ENCODE data around the gene OPTC. TPM values are rescaled to one million over a fixed set of nuclear protein-coding genes. Genes with fewer than 3 reads are reported as not detected.

Gene OPTC
- polyA plus RNA-seq, 3 donors from 2014 or later, result not detected

GRCh38 chr1:203528976-203529835 lies 35.3 kb downstream of the OPTC start:
- Mint-ChIP-seq H3K9me3 (no peaks in the 10 kb centered on the region), H3K27me3 (ENCODE audit: low read depth in 3 of 3) (peaks cover 0 to 2% (median 2%) of the 10 kb centered on the region in 3 donors), H3K27ac (no peak overlapping the region), H3K36me3 (no peaks in the 10 kb centered on the region), H3K4me1 (no peaks in the 10 kb centered on the region), H3K4me3 (no peak overlapping the region)
- DNase-seq, result no peak

- no peaks in the 10 kb centered on the region for H3K4me1 Mint-ChIP-seq
- H3K4me3 Mint-ChIP-seq, result no peak overlapping the region
- peaks cover 0 to 5% (median 0%) of the 10 kb centered on the region in 3 donors for H3K27me3 Mint-ChIP-seq (ENCODE audit: low read depth in 3 of 3)
- H3K36me3 Mint-ChIP-seq, result no peaks in the 10 kb centered on the region
- H3K27ac Mint-ChIP-seq, result no peak overlapping the region
- H3K9me3 Mint-ChIP-seq, result no peaks in the 10 kb centered on the region
- no peak for DNase-seq
Observed at GRCh38 chr1:203531063-203531462, 37.1 kb downstream of the OPTC start.

- H3K27me3 Mint-ChIP-seq (ENCODE audit: low read depth in 3 of 3), result peaks cover 0 to 3% (median 0%) of the 10 kb centered on the region in 3 donors
- no peaks in the 10 kb centered on the region for H3K9me3 Mint-ChIP-seq
- DNase-seq, result no peak
- peaks cover 0 to 22% of the 10 kb centered on the region in 2 donors for H3K4me1 Mint-ChIP-seq
- H3K27ac Mint-ChIP-seq, result no peak overlapping the region
- no peaks in the 10 kb centered on the region for H3K36me3 Mint-ChIP-seq
- no peak overlapping the region for H3K4me3 Mint-ChIP-seq
Observed at GRCh38 chr1:203534012-203534411, 40.1 kb downstream of the OPTC start.

- H3K4me3 Mint-ChIP-seq, result no peak overlapping the region
- no peak for DNase-seq
- H3K36me3 Mint-ChIP-seq, result no peaks in the 10 kb centered on the region
- no peaks in the 10 kb centered on the region for H3K9me3 Mint-ChIP-seq
- H3K4me1 Mint-ChIP-seq, result peaks cover 0 to 22% of the 10 kb centered on the region in 2 donors
- peaks cover 0 to 3% (median 0%) of the 10 kb centered on the region in 3 donors for H3K27me3 Mint-ChIP-seq (ENCODE audit: low read depth in 3 of 3)
- H3K27ac Mint-ChIP-seq, result no peak overlapping the region
Observed at GRCh38 chr1:203534526-203534925, 40.6 kb downstream of the OPTC start.

GRCh38 chr1:203536575-203536974 lies 42.6 kb downstream of the OPTC start:
- Mint-ChIP-seq H3K9me3 (no peaks in the 10 kb centered on the region), H3K4me3 (no peak overlapping the region), H3K27ac (peak overlapping the region in 2 of 6 donors; percentile 86 to 91), H3K4me1 (peaks cover 0 to 22% of the 10 kb centered on the region in 2 donors), H3K36me3 (no peaks in the 10 kb centered on the region), H3K27me3 (ENCODE audit: low read depth in 3 of 3) (peaks cover 0 to 3% (median 0%) of the 10 kb centered on the region in 3 donors)
- no peak for DNase-seq

- DNase-seq, result no peak
- Mint-ChIP-seq H3K4me1 (peaks cover 0 to 22% of the 10 kb centered on the region in 2 donors), H3K4me3 (peak overlapping the region in 1 of 5 donors; percentile 35), H3K27ac (peak overlapping the region in 4 of 6 donors; percentile 65 to 93 (median 88)), H3K9me3 (no peaks in the 10 kb centered on the region), H3K27me3 (ENCODE audit: low read depth in 3 of 3) (peaks cover 0 to 3% (median 0%) of the 10 kb centered on the region in 3 donors), H3K36me3 (no peaks in the 10 kb centered on the region)
Observed at GRCh38 chr1:203536980-203537455, 43.1 kb downstream of the OPTC start.

GRCh38 chr1:203537806-203538464 lies 44.0 kb downstream of the OPTC start:
- peak overlapping the region in 3 of 5 donors; percentile 22 to 73 (median 69) for H3K4me3 Mint-ChIP-seq

GRCh38 chr1:203538726-203539125 lies 44.8 kb downstream of the OPTC start:
- Mint-ChIP-seq H3K27ac (peak overlapping the region in 4 of 6 donors; percentile 86 to 93 (median 90)), H3K9me3 (no peaks in the 10 kb centered on the region)

More at GRCh38 chr1:203537806-203538464, 44.0 kb downstream of the OPTC start:
- Mint-ChIP-seq H3K27ac (peak overlapping the region in 4 of 6 donors; percentile 86 to 93 (median 90)), H3K36me3 (no peaks in the 10 kb centered on the region), H3K9me3 (no peaks in the 10 kb centered on the region), H3K4me1 (peaks cover 0 to 22% of the 10 kb centered on the region in 2 donors), H3K27me3 (ENCODE audit: low read depth in 3 of 3) (peaks cover 0 to 3% (median 0%) of the 10 kb centered on the region in 3 donors)
- peak; percentile 24 to 79 (median 65) for DNase-seq

GRCh38 chr1:203539831-203540546 lies 46.0 kb downstream of the OPTC start:
- H3K27me3 Mint-ChIP-seq (ENCODE audit: low read depth in 3 of 3), result no peaks in the 10 kb centered on the region
- no peak overlapping the region for H3K4me3 Mint-ChIP-seq
- no peaks in the 10 kb centered on the region for H3K9me3 Mint-ChIP-seq
- no peaks in the 10 kb centered on the region for H3K36me3 Mint-ChIP-seq
- no peak for DNase-seq
- peaks cover 0 to 22% of the 10 kb centered on the region in 2 donors for H3K4me1 Mint-ChIP-seq
- H3K27ac Mint-ChIP-seq, result no peak overlapping the region

More at GRCh38 chr1:203538726-203539125, 44.8 kb downstream of the OPTC start:
- Mint-ChIP-seq H3K27me3 (ENCODE audit: low read depth in 3 of 3) (peaks cover 0 to 3% (median 0%) of the 10 kb centered on the region in 3 donors), H3K36me3 (no peaks in the 10 kb centered on the region), H3K4me1 (peaks cover 0 to 22% of the 10 kb centered on the region in 2 donors), H3K4me3 (peak overlapping the region in 2 of 5 donors; percentile 69 to 73)
- DNase-seq, result no peak

GRCh38 chr1:203544485-203544884 lies 50.5 kb downstream of the OPTC start:
- Mint-ChIP-seq H3K36me3 (no peaks in the 10 kb centered on the region), H3K27me3 (ENCODE audit: low read depth in 3 of 3) (peaks cover 0 to 5% (median 0%) of the 10 kb centered on the region in 3 donors), H3K27ac (no peak overlapping the region)

GRCh38 chr1:203544978-203545816 lies 51.2 kb downstream of the OPTC start:
- DNase-seq, result no peak
- H3K36me3 Mint-ChIP-seq, result no peaks in the 10 kb centered on the region
- H3K9me3 Mint-ChIP-seq, result no peaks in the 10 kb centered on the region
- H3K4me1 Mint-ChIP-seq, result peaks cover 0 to 3% of the 10 kb centered on the region in 2 donors
- H3K4me3 Mint-ChIP-seq, result no peak overlapping the region
- H3K27ac Mint-ChIP-seq, result no peak overlapping the region
- H3K27me3 Mint-ChIP-seq (ENCODE audit: low read depth in 3 of 3), result peaks cover 0 to 5% (median 0%) of the 10 kb centered on the region in 3 donors

More at GRCh38 chr1:203544485-203544884, 50.5 kb downstream of the OPTC start:
- Mint-ChIP-seq H3K4me1 (peaks cover 0 to 3% of the 10 kb centered on the region in 2 donors), H3K9me3 (no peaks in the 10 kb centered on the region), H3K4me3 (no peak overlapping the region)
- no peak for DNase-seq

- Mint-ChIP-seq H3K4me1 (peaks cover 0 to 3% of the 10 kb centered on the region in 2 donors), H3K27ac (no peak overlapping the region), H3K36me3 (no peaks in the 10 kb centered on the region), H3K4me3 (no peak overlapping the region), H3K27me3 (ENCODE audit: low read depth in 3 of 3) (peaks cover 0 to 5% (median 2%) of the 10 kb centered on the region in 3 donors), H3K9me3 (no peaks in the 10 kb centered on the region)
- DNase-seq, result no peak
Observed at GRCh38 chr1:203546274-203546673, 52.3 kb downstream of the OPTC start.
